NT2/D1 (cell line): ENCODE data around the gene SLC44A4.

Experiments used
- SUZ12 ChIP-seq: IDR thresholded peaks from 2 replicates; pipeline ENCODE4 v1.6.1; 2011; ENCODE audit not compliant: insufficient read length, insufficient read depth; ENCODE audit errors: extremely low read depth
- YY1 ChIP-seq: IDR thresholded peaks from 2 replicates; pipeline ENCODE4 v1.6.1; 2011; ENCODE audit not compliant: insufficient read length, insufficient read depth
- ZNF274 ChIP-seq: IDR thresholded peaks from 2 replicates; pipeline ENCODE4 v1.6.1; 2011; ENCODE audit warnings: mild to moderate bottlenecking, low read depth, low read length

DNA sequence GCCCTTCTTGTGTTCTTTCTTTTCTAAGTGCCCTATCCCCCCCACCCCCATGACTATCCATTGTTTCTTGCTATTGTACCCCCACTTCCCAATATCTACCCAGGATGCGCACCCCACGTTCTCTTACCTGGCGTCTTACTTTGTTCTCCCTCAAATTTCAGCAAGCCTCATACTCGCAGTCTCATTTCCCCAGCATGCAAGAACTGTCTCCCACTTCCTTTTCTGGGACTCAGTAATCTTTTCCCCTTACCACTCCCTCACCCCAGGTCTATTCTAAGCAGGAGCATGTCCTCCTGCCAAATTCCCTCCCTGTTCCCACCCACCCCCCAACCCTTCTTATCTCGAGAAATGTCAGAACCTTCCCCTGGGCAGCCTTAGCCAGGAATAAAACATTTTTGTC, 20.4 kb upstream of the SLC44A4 start:
- TF ChIP-seq ZNF274 = no peak
- no peak for TF ChIP-seq YY1
- TF ChIP-seq SUZ12 = no peak
